LNCaP clone FGC (cell line): Measurements from ENCODE around the gene LMAN1L.

Source experiments
- DNase-seq: peaks from one replicate; pipeline ENCODE4 v3.0.0-alpha.2; 2011; ENCODE audit warnings: low read depth
- H3K4me3 ChIP-seq: 2 replicates; pipeline ENCODE4 v1.5.1; 2011; ENCODE audit warnings: mild to moderate bottlenecking, low read depth, low read length, control low read depth
- CTCF ChIP-seq: IDR thresholded peaks from 2 replicates; pipeline ENCODE4 v1.5.1; 2012; ENCODE audit warnings: mild to moderate bottlenecking; ENCODE audit not compliant: control insufficient read depth, insufficient read depth; ENCODE audit errors: extremely low read depth

Gene LMAN1L

GRCh38 chr15:74837482-74838136 lies 25.0 kb downstream of the LMAN1L start:
- DNase-seq = no peak
- H3K4me3 ChIP-seq = no peak overlapping the region
- no peak for TF ChIP-seq CTCF

GRCh38 chr15:74838137-74838516 lies 25.5 kb downstream of the LMAN1L start:
- DNase-seq = no peak
- H3K4me3 ChIP-seq = no peak overlapping the region
- no peak for TF ChIP-seq CTCF

GRCh38 chr15:74838746-74839525 lies 26.3 kb downstream of the LMAN1L start:
- H3K4me3 ChIP-seq = no peak overlapping the region
- DNase-seq = no peak
- TF ChIP-seq CTCF = no peak

- H3K4me3 ChIP-seq = no peak overlapping the region
- DNase-seq = no peak
- no peak for TF ChIP-seq CTCF
These were observed 27.1 kb downstream of the LMAN1L start for GRCh38 chr15:74839526-74840395.

- TF ChIP-seq CTCF = no peak
- H3K4me3 ChIP-seq = no peak overlapping the region
These were observed 28.5 kb downstream of the LMAN1L start for GRCh38 chr15:74840851-74841775.

GRCh38 chr15:74841891-74842373 lies 29.3 kb downstream of the LMAN1L start:
- H3K4me3 ChIP-seq = peak overlapping the region; percentile 82
- no peak for DNase-seq
- TF ChIP-seq CTCF = no peak

More at GRCh38 chr15:74840851-74841775, 28.5 kb downstream of the LMAN1L start:
- no peak for DNase-seq
